H1 (cell line): ENCODE measurements around the gene MAGEC1. TPM values are rescaled to one million over a fixed set of nuclear protein-coding genes. Genes with fewer than 3 reads are reported as not detected.

Source experiments
- CTCF ChIA-PET: fragments of 300-600 bp; sonication (Branson Sonifier 250); formaldehyde crosslinking; loops from one replicate; lab custom pipeline; 2021; ENCODE audit not compliant: partially characterized antibody; lab: Charles Lee
- POLR2A ChIA-PET: fragments of 300-600 bp; sonication (Branson Sonifier 250); formaldehyde crosslinking; loops from one replicate; lab custom pipeline; 2021; ENCODE audit warnings: inconsistent platforms; ENCODE audit not compliant: partially characterized antibody; lab: Charles Lee
- DNase-seq, 2 experiments: peaks; one replicate each; pipeline versions ENCODE4 v3.0.0 to v3.0.0-alpha.2; 2010 to 2022; ENCODE audit warnings: low spot score in 2 of 2, low read depth in 1 of 2, mixed read lengths in 1 of 2
- FAIRE-seq: peaks from 2 replicates; lab custom pipeline; 2011; peaks lifted over from hg19 to GRCh38; lab: Jason Lieb, UNC
- H2AFZ ChIP-seq: 2 replicates; pipeline ENCODE4 v1.8.1; 2012; ENCODE audit warnings: low read length, inconsistent platforms
- H2AK5ac ChIP-seq: 2 replicates; pipeline ENCODE4 v1.6.1; 2013; ENCODE audit warnings: low read depth, low read length
- H2BK120ac ChIP-seq: replicated peaks from 2 replicates; pipeline ENCODE3; 2013; ENCODE audit warnings: low read depth, low read length, inconsistent platforms
- H2BK12ac ChIP-seq: 2 replicates; pipeline ENCODE4 v1.6.1; 2013; ENCODE audit warnings: low read depth, low read length
- H2BK15ac ChIP-seq: 2 replicates; pipeline ENCODE4 v1.6.1; 2013; ENCODE audit warnings: low read length
- H2BK20ac ChIP-seq: 2 replicates; pipeline ENCODE4 v1.6.1; 2013; ENCODE audit warnings: low read length
- H2BK5ac ChIP-seq: 2 replicates; pipeline ENCODE4 v1.6.1; 2013; ENCODE audit warnings: low read depth, low read length
- H3K14ac ChIP-seq: 2 replicates; pipeline ENCODE4 v1.6.1; 2013; ENCODE audit warnings: inconsistent platforms; ENCODE audit not compliant: insufficient read length
- H3K18ac ChIP-seq: 2 replicates; pipeline ENCODE4 v1.6.1; 2013; ENCODE audit warnings: low read length; ENCODE audit errors: extremely low read depth
- H3K23ac ChIP-seq: 2 replicates; pipeline ENCODE4 v1.6.1; 2013; ENCODE audit warnings: inconsistent platforms; ENCODE audit not compliant: insufficient read length
- H3K23me2 ChIP-seq: 2 replicates; pipeline ENCODE4 v1.6.1; 2013; ENCODE audit warnings: low read depth, low read length
- H3K27ac ChIP-seq: 2 replicates; pipeline ENCODE4 v1.6.1; 2011; ENCODE audit warnings: low read depth, low read length, inconsistent platforms
- H3K27me3 ChIP-seq, 4 experiments: replicated peaks in 1 of 4; 1 replicate in 1 of 4; 2 replicates in 3 of 4; pipeline versions ENCODE4 v1.6.1 to v1.8.1; 2011 to 2013; ENCODE audit warnings: low read length in 3 of 4, mild to moderate bottlenecking in 3 of 4, inconsistent platforms in 2 of 4, mixed read lengths in 2 of 4, moderate library complexity in 1 of 4; ENCODE audit not compliant: control insufficient read depth in 3 of 4, insufficient read depth in 3 of 4; ENCODE audit errors: extremely low read depth in 1 of 4
- H3K36me3 ChIP-seq, 4 experiments: 2 replicates each; pipeline versions ENCODE4 v1.6.1 to v1.8.1; 2011 to 2013; ENCODE audit warnings: mild to moderate bottlenecking in 4 of 4, low read length in 3 of 4, moderate library complexity in 2 of 4, control low read depth in 1 of 4, inconsistent platforms in 1 of 4; ENCODE audit not compliant: insufficient read depth in 4 of 4, control insufficient read depth in 2 of 4
- H3K4ac ChIP-seq: replicated peaks from 2 replicates; pipeline ENCODE3; 2013; ENCODE audit warnings: low read length, low read depth, mixed read lengths, inconsistent platforms; ENCODE audit not compliant: insufficient read length
- H3K4me1 ChIP-seq, 4 experiments: replicated peaks in 1 of 4; 1 replicate in 1 of 4; 2 replicates in 3 of 4; pipeline versions ENCODE4 v1.6.1 to v1.8.1; 2011 to 2013; ENCODE audit warnings: low read length in 3 of 4, inconsistent platforms in 2 of 4, mixed read lengths in 1 of 4; ENCODE audit not compliant: insufficient read depth in 4 of 4, control insufficient read depth in 3 of 4
- H3K4me2 ChIP-seq, 2 experiments: 2 replicates each; pipeline versions ENCODE4 v1.6.1 to v1.8.1; 2011 to 2013; ENCODE audit warnings: low read depth in 2 of 2, low read length in 2 of 2, control low read depth in 1 of 2, inconsistent platforms in 1 of 2, mild to moderate bottlenecking in 1 of 2; ENCODE audit not compliant: insufficient read depth in 1 of 2
- H3K4me3 ChIP-seq, 4 experiments: fragments of 200-600, 300-600 bp in 1 of 4; sonication (generic), shearing (Covaris generic), sonication (Bioruptor Twin) in 1 of 4; 2 replicates each; pipeline versions ENCODE4 v1.5.1 to v1.8.1; 2011 to 2016; ENCODE audit warnings: low read length in 4 of 4, low read depth in 3 of 4, control low read depth in 2 of 4, inconsistent platforms in 2 of 4, mild to moderate bottlenecking in 2 of 4, mixed read lengths in 1 of 4, moderate library complexity in 1 of 4; ENCODE audit not compliant: insufficient read depth in 2 of 4; ENCODE audit errors: extremely low read depth in 1 of 4
- H3K56ac ChIP-seq: replicated peaks from 2 replicates; pipeline ENCODE3; 2013; ENCODE audit warnings: low read depth, mild to moderate bottlenecking, mixed read lengths, low read length, inconsistent platforms; ENCODE audit not compliant: insufficient read length
- H3K79me1 ChIP-seq: 2 replicates; pipeline ENCODE4 v1.6.1; 2013; ENCODE audit warnings: low read depth, low read length, control low read depth
- H3K79me2 ChIP-seq, 2 experiments: 2 replicates each; pipeline versions ENCODE4 v1.6.1 to v1.8.1; 2012 to 2013; ENCODE audit warnings: low read length in 2 of 2, mild to moderate bottlenecking in 2 of 2, inconsistent platforms in 1 of 2; ENCODE audit not compliant: insufficient read depth in 2 of 2, control insufficient read depth in 1 of 2
- H3K9ac ChIP-seq, 4 experiments: replicated peaks in 1 of 4; 1 replicate in 1 of 4; 2 replicates in 3 of 4; pipeline versions ENCODE4 v1.6.1 to v1.8.1; 2011 to 2013; ENCODE audit warnings: low read depth in 3 of 4, low read length in 3 of 4, control low read depth in 2 of 4, mild to moderate bottlenecking in 2 of 4, moderate library complexity in 2 of 4, inconsistent platforms in 1 of 4; ENCODE audit errors: extremely low read depth in 1 of 4
- H3K9me3 ChIP-seq, 2 experiments: 2 replicates each; pipeline versions ENCODE4 v1.6.1 to v1.8.1; 2012 to 2013; ENCODE audit warnings: mild to moderate bottlenecking in 2 of 2, moderate library complexity in 2 of 2, control low read depth in 1 of 2, inconsistent platforms in 1 of 2, low read depth in 1 of 2, low read length in 1 of 2, mixed read lengths in 1 of 2; ENCODE audit not compliant: insufficient read depth in 2 of 2
- H4K20me1 ChIP-seq, 2 experiments: replicated peaks in 1 of 2; 2 replicates each; pipeline versions ENCODE3 to v1.8.1; 2011 to 2013; ENCODE audit warnings: inconsistent platforms in 2 of 2, low read length in 2 of 2, mild to moderate bottlenecking in 1 of 2; ENCODE audit not compliant: insufficient read depth in 2 of 2, control insufficient read depth in 1 of 2
- H4K5ac ChIP-seq: 2 replicates; pipeline ENCODE4 v1.6.1; 2013; ENCODE audit warnings: low read length, low read depth, mixed read lengths, inconsistent platforms; ENCODE audit not compliant: insufficient read length
- H4K8ac ChIP-seq: 2 replicates; pipeline ENCODE4 v1.8.0; 2013; ENCODE audit warnings: mild to moderate bottlenecking, moderate library complexity, low read length, inconsistent platforms; ENCODE audit not compliant: insufficient read depth; ENCODE audit errors: extremely low read depth
- H4K91ac ChIP-seq: replicated peaks from 2 replicates; pipeline ENCODE3; 2013; ENCODE audit warnings: low read length, mixed read lengths, inconsistent platforms; ENCODE audit not compliant: insufficient read length
- ATF2 ChIP-seq: IDR thresholded peaks from 2 replicates; pipeline ENCODE4 v1.6.1; 2012; ENCODE audit warnings: low read length, inconsistent platforms
- CTCF ChIP-seq, 3 experiments: IDR thresholded peaks; 1 replicate in 2 of 3; 2 replicates in 1 of 3; pipeline versions ENCODE4 v1.5.1 to v1.6.1; 2011; ENCODE audit warnings: low read length in 3 of 3, mild to moderate bottlenecking in 3 of 3, inconsistent platforms in 2 of 3, low read depth in 1 of 3, moderate library complexity in 1 of 3; ENCODE audit not compliant: insufficient read depth in 1 of 3; ENCODE audit errors: control extremely low read depth in 1 of 3
- PHF8 ChIP-seq: fragments of 200-600 bp; sonication (generic); conservative IDR thresholded peaks from 2 replicates; pipeline ENCODE4 v1.7.1; 2012; ENCODE audit warnings: low read depth, mild to moderate bottlenecking, inconsistent platforms, low read length, moderate library complexity
- SP4 ChIP-seq: IDR thresholded peaks from 2 replicates; pipeline ENCODE4 v1.6.1; 2012; ENCODE audit warnings: low read length, inconsistent platforms
- TBP ChIP-seq: IDR thresholded peaks from 2 replicates; pipeline ENCODE4 v1.6.1; 2011; ENCODE audit warnings: low read depth, low read length, improper control_type of control experiment
- WGBS, 2 experiments: shearing (Covaris generic) in 1 of 2; methylation state at CpG; one replicate each; pipeline versions ENCODE4 v1.1.6 to v1.1.7; 2013 to 2015; ENCODE audit warnings: low lambda C conversion rate in 2 of 2, mixed read lengths in 2 of 2, inconsistent platforms in 1 of 2, low coverage in 1 of 2, missing lambda C conversion rate in 1 of 2; ENCODE audit not compliant: insufficient replicate concordance in 2 of 2, insufficient coverage in 1 of 2, insufficient read length in 1 of 2; ENCODE audit errors: extremely low coverage in 1 of 2, missing lambda C conversion rate in 1 of 2; 5-methylcytosine and 5-hydroxymethylcytosine counted together
- polyA plus RNA-seq, 7 experiments: library from polyadenylated mRNA; depleted of rRNA in 3 of 7; stranded (reverse) in 5 of 7; unstranded in 2 of 7; fragments of >200 nt in 5 of 7; fragments of 200-250 nt in 2 of 7; gene quantifications; 1 replicate in 5 of 7; 2 replicates in 1 of 7; 4 replicates in 1 of 7; pipeline versions ENCODE4 v1.2.1 to v1.2.3, GENCODE V29; 2011 to 2013; ENCODE audit warnings: missing spikeins in 2 of 7, mixed read lengths in 2 of 7
- total RNA-seq: library from RNA; stranded (reverse); fragmentation: NEBNext Ultra II Directional; extraction: Animal tissue kit (Norgen Biotek cat#: 25700); gene quantifications from 2 replicates; pipeline ENCODE4 v1.2.1, GENCODE V29; 2021

Gene MAGEC1
- total and polyA plus RNA-seq, 2 of the 8 experiments (the other 6 are each of a cell fraction or from before 2014, with no cell fraction given), result not detected

GRCh38 chrX:141952603-141953002 lies 48.9 kb downstream of the MAGEC1 start:
- Histone ChIP-seq H3K79me2 (no peaks in the 10 kb centered on the region), H4K5ac (no peak overlapping the region), H2BK120ac (no peak overlapping the region), H3K4me3 (no peak overlapping the region), H3K9ac (no peak overlapping the region), H2BK12ac (no peak overlapping the region), H2AK5ac (no peak overlapping the region), H2BK20ac (no peak overlapping the region), H4K91ac (no peak overlapping the region), H3K4me2 (no peak overlapping the region), H4K20me1 (no peaks in the 10 kb centered on the region), H3K23ac (no peak overlapping the region), H3K4ac (no peak overlapping the region), H3K27me3 (no peaks in the 10 kb centered on the region), H3K18ac (no peak overlapping the region), H3K23me2 (no peaks in the 10 kb centered on the region), H4K8ac (no peak overlapping the region), H3K79me1 (no peaks in the 10 kb centered on the region), H3K27ac (no peak overlapping the region), H3K36me3 (no peaks in the 10 kb centered on the region), H2BK5ac (no peak overlapping the region)
- ChIA-PET CTCF (no interaction called here), POLR2A (no interaction called here)
- WGBS, 2 experiments, result 100% methylated on average over 3 of the region's 5 CpGs; no CpG with 5 or more reads in 1 of the 2 experiments
- DNase-seq (no peak), FAIRE-seq (no peak)
- TF ChIP-seq TBP (no peak), CTCF (IDR thresholded peaks at IDR 0.05; ENCODE audit: control extremely low read depth in 1 of 3, insufficient read depth in 1 of 3, low read depth in 1 of 3, low read length in 3 of 3) (no peak), PHF8 (no peak), ATF2 (no peak), SP4 (no peak)
- TF ChIP-seq, all 59 proteins: peak for 0
- H3K14ac ChIP-seq, result no peak overlapping the region
- H3K9me3 ChIP-seq, result no peaks in the 10 kb centered on the region
- H2AFZ ChIP-seq, result no peak overlapping the region
- H3K56ac ChIP-seq, result no peak overlapping the region
- no peak overlapping the region for H2BK15ac ChIP-seq
- H3K4me1 ChIP-seq, result no peaks in the 10 kb centered on the region
